A549 (cell line): ENCODE results near the gene UTP3. TPM values are rescaled to one million over a fixed set of nuclear protein-coding genes. Genes with fewer than 3 reads are reported as not detected.

ENCODE experiments used
- ATAC-seq, 2 experiments: fragments of 200-7000 bp in 1 of 2; fragments of >200 bp in 1 of 2; cut with Nextera tagmentation in 1 of 2; cut with Tn5 transposase in 1 of 2; 3 replicates each; pipeline versions ENCODE4 v1.8.0 to v1.9.1; 2018 to 2020; ENCODE audit warnings: mild to moderate bottlenecking in 1 of 2, moderate library complexity in 1 of 2
- CTCF ChIA-PET: fragments of 300-600 bp; sonication (Branson Sonifier 250); formaldehyde crosslinking; extraction: SDS; loops from one replicate; lab custom pipeline; 2021; ENCODE audit warnings: antibody characterized with exemption, inconsistent platforms; lab: Yijun Ruan, JAX
- POLR2A ChIA-PET: fragments of 350-600 bp; formaldehyde crosslinking; extraction: SDS; loops from one replicate; lab custom pipeline; 2021; ENCODE audit warnings: antibody characterized with exemption, inconsistent platforms; lab: Yijun Ruan, JAX
- DNase-seq, 2 experiments: peaks; one replicate each; pipeline versions ENCODE4 v3.0.0 to v3.0.0-alpha.2; 2011 to 2016; ENCODE audit warnings: low read depth in 1 of 2, low spot score in 1 of 2
- FAIRE-seq: peaks from 2 replicates; lab custom pipeline; 2011; peaks lifted over from hg19 to GRCh38; lab: Jason Lieb, UNC
- H3K27ac ChIP-seq, 2 experiments: fragments of >200 bp; sonication (Bioruptor Twin); formaldehyde crosslinking; 3 replicates each; pipeline ENCODE4 v1.5.1; 2016 to 2017
- H3K4me1 ChIP-seq: fragments of >200 bp; sonication (Bioruptor Twin); formaldehyde crosslinking; 3 replicates; pipeline ENCODE4 v1.6.1; 2016
- H3K4me2 ChIP-seq: fragments of >200 bp; sonication (Bioruptor Twin); formaldehyde crosslinking; 3 replicates; pipeline ENCODE4 v1.6.1; 2016
- H3K4me3 ChIP-seq: fragments of >200 bp; sonication (Bioruptor Twin); formaldehyde crosslinking; 3 replicates; pipeline ENCODE4 v1.5.1; 2016
- H3K9me3 ChIP-seq: fragments of >200 bp; sonication (Bioruptor Twin); formaldehyde crosslinking; 3 replicates; pipeline ENCODE4 v1.6.1; 2016
- CBX8 ChIP-seq: fragments of 200-600 bp; sonication (generic); IDR thresholded peaks from 2 replicates; pipeline ENCODE4 v1.6.1; 2016
- CEBPB ChIP-seq, 2 experiments: fragments of >200 bp in 1 of 2; sonication (Bioruptor Twin) in 1 of 2; formaldehyde crosslinking in 1 of 2; IDR thresholded peaks; 2 replicates each; pipeline ENCODE4 v1.6.1; 2012 to 2016
- E2F6 ChIP-seq: IDR thresholded peaks from 2 replicates; pipeline ENCODE4 v1.6.1; 2012; ENCODE audit warnings: low read depth, borderline replicate concordance
- EP300 ChIP-seq, 2 experiments: fragments of >200 bp; sonication (Bioruptor Twin); formaldehyde crosslinking; IDR thresholded peaks; 2 replicates in 1 of 2; 3 replicates in 1 of 2; pipeline ENCODE4 v1.6.1; 2016 to 2017
- HDAC2 ChIP-seq: fragments of 200-600 bp; sonication (generic); IDR thresholded peaks from 2 replicates; pipeline ENCODE4 v1.6.1; 2016
- JUNB ChIP-seq: fragments of >200 bp; sonication (Bioruptor Twin); formaldehyde crosslinking; IDR thresholded peaks from 2 replicates; pipeline ENCODE4 v1.6.1; 2016
- NPAS2 ChIP-seq: fragments of 250-450 bp; sonication (Bioruptor Pico); IDR thresholded peaks from 2 replicates; pipeline ENCODE4 v1.8.0; 2022; ENCODE audit warnings: mild to moderate bottlenecking, moderate library complexity, borderline replicate concordance
- NR3C1 ChIP-seq: fragments of >200 bp; sonication (Bioruptor Twin); formaldehyde crosslinking; IDR thresholded peaks from 3 replicates; pipeline ENCODE4 v1.6.1; 2017
- POLR2A ChIP-seq: IDR thresholded peaks from 2 replicates; pipeline ENCODE4 v1.6.1; 2012; ENCODE audit warnings: mild to moderate bottlenecking, low read length
- REST ChIP-seq: fragments of 200-600 bp; sonication (generic); IDR thresholded peaks from 2 replicates; pipeline ENCODE4 v1.6.1; 2016; ENCODE audit warnings: antibody characterized with exemption, mild to moderate bottlenecking, moderate library complexity
- RNF2 ChIP-seq: fragments of 200-600 bp; sonication (generic); IDR thresholded peaks from 2 replicates; pipeline ENCODE4 v1.6.1; 2016; ENCODE audit warnings: low read depth, mild to moderate bottlenecking, antibody characterized with exemption, moderate library complexity, borderline replicate concordance
- TFCP2L1 ChIP-seq: fragments of 250-450 bp; sonication (Bioruptor Pico); IDR thresholded peaks from 2 replicates; pipeline ENCODE4 v1.5.0; 2021; ENCODE audit warnings: mild to moderate bottlenecking
- ZC3H11A ChIP-seq: fragments of 450-650 bp; IDR thresholded peaks from 2 replicates; pipeline ENCODE4 v1.6.1; 2014; ENCODE audit warnings: antibody characterized with exemption, mild to moderate bottlenecking
- ZNF302 ChIP-seq: fragments of 250-450 bp; sonication (Bioruptor Pico); IDR thresholded peaks from 2 replicates; pipeline ENCODE4 v1.9.0; 2021; ENCODE audit warnings: inconsistent platforms, mild to moderate bottlenecking, moderate library complexity
- ZSCAN20 ChIP-seq: fragments of 250-450 bp; sonication (Bioruptor Pico); IDR thresholded peaks from 2 replicates; pipeline ENCODE4 v1.8.0; 2022; ENCODE audit warnings: mild to moderate bottlenecking, moderate library complexity
- WGBS: methylation state at CpG from one replicate; pipeline ENCODE4 v1.1.6; 2017; ENCODE audit errors: missing lambda C conversion rate; 5-methylcytosine and 5-hydroxymethylcytosine counted together
- polyA plus RNA-seq, 4 experiments: library from polyadenylated mRNA; depleted of rRNA in 3 of 4; stranded (reverse); fragments of >200 nt; fragmentation: RNase III in 1 of 4; extraction: RNeasy Plus Mini Kit Qiagen cat#74134 plus additional on column Dnase treatment in 1 of 4; gene quantifications; 2 replicates in 3 of 4; 3 replicates in 1 of 4; pipeline ENCODE4 v1.2.3, GENCODE V29; 2011 to 2017
- TF ChIP-seq, protein P1 (sequence below): fragments of >200 bp; sonication (Bioruptor Twin); formaldehyde crosslinking; IDR thresholded peaks from 2 replicates; pipeline ENCODE4 v1.6.1; 2016
- TF ChIP-seq, protein P2 (sequence below): fragments of 450-650 bp; IDR thresholded peaks from 2 replicates; pipeline ENCODE4 v1.6.1; 2014; ENCODE audit warnings: antibody characterized with exemption
- TF ChIP-seq, protein P3 (sequence below): IDR thresholded peaks from 2 replicates; pipeline ENCODE4 v1.6.1; 2012
- TF ChIP-seq, protein P4 (sequence below): IDR thresholded peaks from 2 replicates; pipeline ENCODE4 v1.6.1; 2012
- TF ChIP-seq, protein P5 (sequence below): fragments of >200 bp; sonication (Bioruptor Twin); formaldehyde crosslinking; IDR thresholded peaks from 3 replicates; pipeline ENCODE4 v1.6.1; 2016

The UTP3 gene
- polyA plus RNA-seq, 2 of the 4 experiments (the other 2 are of a cell fraction) = 24.8 to 44.6 TPM

- no peak for TF ChIP-seq ZNF302 (CRISPR knock-in tag)
Measured at GRCh38 chr4:70651864-70652506, 36.3 kb upstream of the UTP3 start (continued).

GRCh38 chr4:70654605-70655011 lies 33.7 kb upstream of the UTP3 start:
- POLR2A ChIA-PET = no interaction called here
- no peaks in the 10 kb centered on the region for H3K9me3 ChIP-seq
- no peak overlapping the region for H3K27ac ChIP-seq
- DNase-seq (no peak), ATAC-seq (no peak)
- H3K4me1 ChIP-seq = peaks cover 12% of the 10 kb centered on the region; the same call in 2 of the 3 replicates
- TF ChIP-seq CEBPB (IDR thresholded peaks at IDR 0.05) (no peak), ZSCAN20 (CRISPR knock-in tag) (no peak), EP300 (IDR thresholded peaks at IDR 0.05) (no peak), TFCP2L1 (CRISPR knock-in tag) (no peak), HDAC2 (no peak), RNF2 (no peak), CBX8 (no peak), NR3C1 (no peak), JUNB (no peak), POLR2A (no peak), E2F6 (no peak), NPAS2 (CRISPR knock-in tag) (no peak), REST (no peak), ZC3H11A (no peak)
- TF ChIP-seq, protein P1, sequence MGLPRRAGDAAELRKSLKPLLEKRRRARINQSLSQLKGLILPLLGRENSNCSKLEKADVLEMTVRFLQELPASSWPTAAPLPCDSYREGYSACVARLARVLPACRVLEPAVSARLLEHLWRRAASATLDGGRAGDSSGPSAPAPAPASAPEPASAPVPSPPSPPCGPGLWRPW = no peak
- TF ChIP-seq, protein P2, sequence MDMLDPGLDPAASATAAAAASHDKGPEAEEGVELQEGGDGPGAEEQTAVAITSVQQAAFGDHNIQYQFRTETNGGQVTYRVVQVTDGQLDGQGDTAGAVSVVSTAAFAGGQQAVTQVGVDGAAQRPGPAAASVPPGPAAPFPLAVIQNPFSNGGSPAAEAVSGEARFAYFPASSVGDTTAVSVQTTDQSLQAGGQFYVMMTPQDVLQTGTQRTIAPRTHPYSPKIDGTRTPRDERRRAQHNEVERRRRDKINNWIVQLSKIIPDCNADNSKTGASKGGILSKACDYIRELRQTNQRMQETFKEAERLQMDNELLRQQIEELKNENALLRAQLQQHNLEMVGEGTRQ = no peak
- TF ChIP-seq, protein P3, sequence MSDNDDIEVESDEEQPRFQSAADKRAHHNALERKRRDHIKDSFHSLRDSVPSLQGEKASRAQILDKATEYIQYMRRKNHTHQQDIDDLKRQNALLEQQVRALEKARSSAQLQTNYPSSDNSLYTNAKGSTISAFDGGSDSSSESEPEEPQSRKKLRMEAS = no peak
- TF ChIP-seq, protein P4, sequence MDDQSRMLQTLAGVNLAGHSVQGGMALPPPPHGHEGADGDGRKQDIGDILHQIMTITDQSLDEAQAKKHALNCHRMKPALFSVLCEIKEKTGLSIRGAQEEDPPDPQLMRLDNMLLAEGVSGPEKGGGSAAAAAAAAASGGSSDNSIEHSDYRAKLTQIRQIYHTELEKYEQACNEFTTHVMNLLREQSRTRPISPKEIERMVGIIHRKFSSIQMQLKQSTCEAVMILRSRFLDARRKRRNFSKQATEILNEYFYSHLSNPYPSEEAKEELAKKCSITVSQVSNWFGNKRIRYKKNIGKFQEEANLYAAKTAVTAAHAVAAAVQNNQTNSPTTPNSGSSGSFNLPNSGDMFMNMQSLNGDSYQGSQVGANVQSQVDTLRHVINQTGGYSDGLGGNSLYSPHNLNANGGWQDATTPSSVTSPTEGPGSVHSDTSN = no peak
- TF ChIP-seq, protein P5, sequence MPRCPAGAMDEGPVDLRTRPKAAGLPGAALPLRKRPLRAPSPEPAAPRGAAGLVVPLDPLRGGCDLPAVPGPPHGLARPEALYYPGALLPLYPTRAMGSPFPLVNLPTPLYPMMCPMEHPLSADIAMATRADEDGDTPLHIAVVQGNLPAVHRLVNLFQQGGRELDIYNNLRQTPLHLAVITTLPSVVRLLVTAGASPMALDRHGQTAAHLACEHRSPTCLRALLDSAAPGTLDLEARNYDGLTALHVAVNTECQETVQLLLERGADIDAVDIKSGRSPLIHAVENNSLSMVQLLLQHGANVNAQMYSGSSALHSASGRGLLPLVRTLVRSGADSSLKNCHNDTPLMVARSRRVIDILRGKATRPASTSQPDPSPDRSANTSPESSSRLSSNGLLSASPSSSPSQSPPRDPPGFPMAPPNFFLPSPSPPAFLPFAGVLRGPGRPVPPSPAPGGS = no peak
- TF ChIP-seq, all 56 proteins: peak for 0
- no peak overlapping the region for H3K4me3 ChIP-seq
- CTCF ChIA-PET = no interaction called here
- FAIRE-seq = no peak
- H3K4me2 ChIP-seq = no peak overlapping the region; the same call in 2 of the 3 replicates
- WGBS = 84% methylated on average over 5 of the region's 5 CpGs
